HG03575 (cell line): ENCODE data around the gene MZF1.
"Not testable (repeated sequence)": the region's sequence is repeated elsewhere in the genome, so short reads cannot be mapped to it uniquely, and the experiment has no call there.

Experiments used
- ATAC-seq: cut with Tn5 transposase; IDR thresholded peaks from one replicate; pipeline ENCODE4 v1.9.1; 2021; ENCODE audit not compliant: unreplicated experiment, insufficient number of reproducible peaks, low FRiP score; ENCODE audit errors: extremely low read depth

MZF1 gene

DNA sequence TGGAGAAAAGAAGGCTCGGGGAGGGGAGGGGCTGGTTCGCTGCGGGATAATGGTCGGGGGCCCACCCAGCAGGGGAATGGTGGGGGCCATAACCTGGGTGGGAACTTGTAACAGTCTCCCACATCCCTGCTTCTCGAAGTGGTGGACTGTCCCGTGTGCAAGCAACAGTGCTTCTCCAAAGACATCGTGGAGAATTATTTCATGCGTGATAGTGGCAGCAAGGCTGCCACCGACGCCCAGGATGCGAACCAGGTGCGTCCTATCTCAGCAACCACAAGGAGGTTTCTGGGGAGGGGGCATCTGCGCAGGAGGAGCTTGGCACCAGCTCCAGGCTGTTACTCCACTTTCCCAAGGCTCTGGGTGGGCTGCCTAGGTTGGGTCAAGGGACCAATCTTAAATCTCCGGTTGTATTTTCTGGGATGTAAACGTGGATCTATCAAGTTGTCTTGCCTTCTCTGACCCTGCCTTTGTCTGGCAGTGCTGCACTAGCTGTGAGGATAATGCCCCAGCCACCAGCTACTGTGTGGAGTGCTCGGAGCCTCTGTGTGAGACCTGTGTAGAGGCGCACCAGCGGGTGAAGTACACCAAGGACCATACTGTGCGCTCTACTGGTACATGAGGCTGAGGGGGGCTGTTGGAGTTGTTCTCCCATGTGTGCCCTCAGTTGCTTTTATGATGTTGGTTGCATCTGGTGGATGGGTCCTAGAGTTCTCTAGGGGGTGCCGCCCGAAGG, 27.7 kb downstream of the MZF1 start:
- no peak for ATAC-seq

DNA sequence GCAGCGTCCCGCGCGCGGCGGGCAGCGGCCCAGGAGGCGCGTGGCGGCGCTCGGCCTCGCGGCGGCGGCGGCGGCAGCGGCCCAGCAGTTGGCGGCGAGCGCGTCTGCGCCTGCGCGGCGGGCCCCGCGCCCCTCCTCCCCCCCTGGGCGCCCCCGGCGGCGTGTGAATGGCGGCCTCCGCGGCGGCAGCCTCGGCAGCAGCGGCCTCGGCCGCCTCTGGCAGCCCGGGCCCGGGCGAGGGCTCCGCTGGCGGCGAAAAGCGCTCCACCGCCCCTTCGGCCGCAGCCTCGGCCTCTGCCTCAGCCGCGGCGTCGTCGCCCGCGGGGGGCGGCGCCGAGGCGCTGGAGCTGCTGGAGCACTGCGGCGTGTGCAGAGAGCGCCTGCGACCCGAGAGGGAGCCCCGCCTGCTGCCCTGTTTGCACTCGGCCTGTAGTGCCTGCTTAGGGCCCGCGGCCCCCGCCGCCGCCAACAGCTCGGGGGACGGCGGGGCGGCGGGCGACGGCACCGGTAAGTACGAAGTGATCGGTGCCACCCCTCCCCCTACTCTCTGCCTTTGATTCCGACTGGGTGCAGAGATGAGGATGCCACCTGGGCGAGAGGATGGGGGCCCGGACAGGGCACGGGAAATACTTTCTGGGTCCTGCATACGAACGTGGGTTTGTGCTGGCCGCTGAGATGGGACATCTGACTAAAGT, 28.4 kb downstream of the MZF1 start:
- ATAC-seq = peak; percentile 11

DNA sequence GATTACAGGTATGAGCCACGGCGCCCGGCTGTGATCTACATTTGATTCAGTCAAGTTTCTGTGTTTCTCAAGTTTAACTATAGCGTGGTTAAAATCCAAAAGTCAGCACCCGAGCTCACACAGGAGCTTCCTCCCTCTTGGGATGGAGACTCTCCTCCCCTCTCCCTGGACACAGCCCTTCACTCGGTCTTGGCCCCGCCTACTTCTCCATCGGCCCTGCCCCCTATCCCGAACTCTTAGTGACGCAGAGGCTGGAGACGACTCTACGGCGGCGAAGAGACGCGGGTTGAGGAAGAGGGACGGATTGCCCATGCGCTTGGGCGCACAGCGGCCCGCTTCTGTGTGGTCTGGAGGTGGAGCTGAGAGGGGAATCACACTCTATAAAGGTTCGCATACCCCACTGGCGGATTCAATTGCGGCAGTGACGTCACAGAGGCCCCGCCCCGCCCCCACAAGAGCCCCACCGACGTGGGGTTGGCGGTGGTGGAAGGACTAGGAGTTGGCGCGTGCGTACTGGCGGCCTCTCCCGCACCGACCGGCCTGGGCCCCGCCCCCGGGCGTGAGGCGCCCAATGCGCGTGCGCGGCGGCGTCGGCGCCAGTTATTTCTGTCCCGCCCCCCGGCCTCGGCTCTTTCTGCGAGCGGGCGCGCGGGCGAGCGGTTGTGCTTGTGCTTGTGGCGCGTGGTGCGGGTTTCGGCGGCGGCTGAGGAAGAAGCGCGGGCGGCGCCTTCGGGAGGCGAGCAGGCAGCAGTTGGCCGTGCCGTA, 29.1 kb downstream of the MZF1 start, which contains the start of gene TRIM28:
Gene TRIM28, plus strand, starts transcription at position 239 of the 765 bp plus-strand sequence. CDS start 694 bp downstream, outside the sequence.
- peak; percentile 73 for ATAC-seq

DNA sequence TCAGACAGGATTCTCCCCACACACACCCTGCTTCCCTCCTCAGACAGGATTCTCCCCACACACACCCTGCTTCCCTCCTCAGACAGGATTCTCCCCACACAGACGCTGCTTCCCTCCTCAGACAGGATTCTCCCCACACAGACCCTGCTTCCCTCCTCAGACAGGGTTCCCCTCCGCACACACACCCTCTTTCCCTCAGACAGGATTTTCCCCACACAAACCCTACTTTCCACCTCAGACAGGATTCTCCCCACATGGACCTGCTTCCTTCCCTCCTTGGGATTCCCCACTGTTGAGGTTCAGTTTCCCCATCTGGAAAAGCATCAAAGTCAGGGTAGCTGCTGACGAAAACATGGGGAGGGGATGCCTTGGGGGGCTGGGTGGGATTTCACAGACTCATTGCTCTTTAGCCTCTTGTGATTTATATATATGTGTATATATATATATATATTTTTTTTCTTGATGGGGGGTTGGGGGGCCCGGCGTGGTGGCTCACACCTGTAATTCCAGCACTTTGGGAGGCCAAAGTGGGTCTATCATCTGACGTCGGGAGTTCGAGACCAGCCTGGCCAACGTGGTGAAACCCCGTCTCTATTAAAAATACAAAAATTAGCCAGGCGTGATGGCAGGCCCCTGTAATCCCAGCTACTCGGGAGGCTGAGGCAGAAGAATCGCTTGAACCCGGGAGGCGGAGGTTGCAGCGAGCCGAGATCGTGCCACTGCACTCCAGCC, 30.3 kb downstream of the MZF1 start:
- not testable (repeated sequence) for ATAC-seq

DNA sequence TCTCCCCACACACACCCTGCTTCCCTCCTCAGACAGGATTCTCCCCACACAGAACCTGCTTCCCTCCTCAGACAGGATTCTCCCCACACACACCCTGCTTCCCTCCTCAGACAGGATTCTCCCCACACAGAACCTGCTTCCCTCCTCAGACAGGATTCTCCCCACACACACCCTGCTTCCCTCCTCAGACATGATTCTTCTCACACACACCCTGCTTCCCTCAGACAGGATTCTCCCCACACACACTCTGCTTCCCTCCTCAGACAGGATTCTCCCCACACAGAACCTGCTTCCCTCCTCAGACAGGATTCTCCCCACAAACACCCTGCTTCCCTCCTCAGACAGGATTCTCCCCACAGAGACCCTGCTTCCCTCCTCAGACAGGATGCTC, 34.0 kb downstream of the MZF1 start:
- ATAC-seq = not testable (repeated sequence)

DNA sequence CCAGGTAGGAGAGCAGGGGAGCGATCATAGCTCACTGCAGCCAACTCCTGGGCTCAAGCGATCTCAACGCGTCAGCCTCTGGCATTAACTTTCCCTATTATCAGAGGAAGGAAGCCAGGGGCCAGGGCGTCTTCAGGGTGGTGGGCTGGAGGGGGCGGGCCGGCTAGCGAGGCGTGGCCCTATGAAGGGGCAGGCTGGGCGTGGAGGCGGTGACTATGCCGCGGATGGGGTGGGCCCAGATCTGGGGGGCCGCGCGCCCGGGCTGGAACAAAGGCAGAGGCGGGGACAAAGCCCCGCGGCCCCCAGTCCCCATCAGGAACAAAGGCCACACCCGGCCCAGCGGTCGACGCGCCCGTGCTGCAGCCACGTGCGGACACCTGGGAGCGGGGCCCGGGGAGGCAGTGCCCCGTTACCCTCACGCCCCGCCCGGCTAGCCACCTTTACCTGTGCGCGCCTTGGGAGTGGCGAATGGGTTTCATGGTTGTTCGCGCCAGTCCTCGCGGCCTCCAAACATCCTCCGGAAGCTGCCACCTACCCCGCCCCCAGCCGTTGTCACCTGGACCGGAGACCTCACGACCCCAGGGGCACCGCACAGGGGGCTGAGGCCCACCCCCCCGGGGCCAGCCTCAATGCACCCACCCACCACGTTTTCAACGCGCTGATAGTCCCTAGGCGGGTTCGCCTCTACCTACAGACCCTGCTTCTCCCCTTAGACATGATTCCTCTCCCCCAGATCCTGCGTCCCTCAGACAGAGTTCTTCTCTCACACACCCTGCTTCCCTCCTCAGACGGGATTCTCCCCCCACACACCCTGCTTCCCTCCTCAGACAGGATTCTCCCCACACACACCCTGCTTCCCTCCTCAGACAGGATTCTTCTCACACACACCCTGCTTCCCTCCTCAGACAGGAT, 34.6 kb downstream of the MZF1 start:
- no peak for ATAC-seq

DNA sequence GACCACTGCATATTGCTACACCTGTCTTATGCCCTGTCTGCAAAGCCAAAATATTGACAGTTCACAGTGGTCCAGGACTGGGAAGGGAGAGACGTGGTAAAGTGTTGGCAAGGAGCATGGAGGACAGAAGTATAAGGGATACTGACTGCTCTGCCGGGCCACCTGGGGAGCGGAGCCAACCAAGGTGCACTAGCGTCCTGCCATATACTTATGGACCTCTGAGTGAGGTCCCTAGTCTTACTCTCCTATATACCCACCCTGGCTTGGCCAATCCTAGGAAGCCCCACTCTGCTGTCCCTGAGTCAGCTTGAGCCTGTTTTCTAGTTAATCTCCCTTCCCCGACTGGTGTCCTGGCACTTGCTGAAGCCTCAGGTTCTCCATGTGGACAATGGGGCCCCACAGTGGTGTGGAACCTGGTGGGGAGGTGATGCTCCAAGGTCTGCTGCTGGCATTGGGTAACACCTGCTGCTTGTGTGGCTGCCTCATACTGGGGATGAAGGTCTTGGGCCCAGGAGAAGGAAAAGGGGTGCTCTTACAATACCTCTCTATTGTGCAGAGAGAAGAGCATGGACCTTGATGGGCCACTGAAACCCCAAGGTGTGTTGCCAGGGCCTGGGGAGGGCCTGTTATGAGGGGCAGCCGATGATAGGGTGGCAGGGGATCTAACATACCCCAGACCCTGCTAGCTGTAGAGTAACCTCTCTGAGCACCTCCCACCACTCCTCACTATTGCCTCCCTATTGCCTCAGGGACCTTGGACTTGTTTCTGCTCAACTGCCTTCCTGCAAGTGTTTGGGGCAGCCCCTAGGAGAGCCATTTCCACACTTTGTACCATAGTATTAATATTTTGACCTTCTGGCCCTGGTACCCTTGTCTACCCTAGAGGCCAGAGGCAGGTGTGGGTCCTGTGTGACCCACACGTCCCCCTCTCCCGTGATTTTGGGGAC, 36.0 kb downstream of the MZF1 start:
- no peak for ATAC-seq

DNA sequence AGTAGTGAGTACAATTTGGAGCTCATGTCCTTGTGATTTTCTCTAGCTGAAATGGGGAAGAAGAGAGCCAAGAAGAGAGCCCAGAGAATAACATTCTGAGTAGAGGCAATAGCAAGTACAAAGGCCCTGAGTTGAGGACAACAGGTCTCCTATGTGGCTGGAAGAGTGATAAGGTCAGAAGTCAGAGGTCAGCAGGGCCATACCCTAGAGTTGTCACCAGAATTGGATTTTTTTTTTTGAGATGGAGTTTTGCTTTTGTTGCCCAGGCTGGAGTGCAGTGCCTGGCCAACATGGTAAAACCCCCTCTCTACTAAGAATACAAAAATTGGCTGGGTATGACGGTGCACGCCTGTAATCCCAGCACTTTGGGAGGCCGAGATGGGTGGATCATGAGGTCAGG, 37.3 kb downstream of the MZF1 start:
- ATAC-seq = no peak

DNA sequence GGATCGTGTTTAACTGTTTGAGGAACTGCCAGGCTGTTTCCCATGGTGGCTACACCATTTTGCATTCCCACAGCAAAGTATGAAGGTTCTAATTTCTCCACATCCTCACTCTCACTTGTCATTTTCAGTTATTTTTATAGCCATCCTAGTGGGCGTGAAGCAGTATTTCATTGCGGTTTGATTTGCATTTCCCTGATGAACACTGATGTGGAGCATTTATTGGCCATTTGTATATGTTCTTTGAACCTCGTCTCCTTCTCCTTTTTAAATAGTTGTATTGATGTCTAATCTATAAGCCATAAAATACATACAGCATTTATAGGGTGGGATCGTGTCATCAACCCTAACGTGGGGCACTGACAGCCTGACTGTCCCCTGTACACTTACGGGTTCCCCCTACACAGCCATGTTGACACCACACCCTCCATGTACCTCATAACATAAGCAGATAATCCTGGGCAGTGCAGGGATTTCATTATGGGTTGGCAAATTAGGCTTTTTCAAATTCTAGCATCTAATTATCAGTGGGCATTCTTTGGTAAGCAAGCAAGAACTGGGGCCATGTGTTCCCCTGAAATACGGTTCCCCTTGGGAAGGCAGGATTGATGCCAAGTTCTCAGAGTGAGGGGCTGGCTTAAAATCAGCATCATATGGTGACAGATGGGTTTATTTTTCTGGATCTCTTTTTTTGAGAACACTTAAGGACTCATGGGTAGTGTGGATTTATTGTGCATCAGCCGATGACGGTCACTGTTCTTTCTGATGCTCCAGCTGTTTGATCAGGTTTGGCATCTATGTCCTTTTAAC, 41.9 kb downstream of the MZF1 start:
- no peak for ATAC-seq

DNA sequence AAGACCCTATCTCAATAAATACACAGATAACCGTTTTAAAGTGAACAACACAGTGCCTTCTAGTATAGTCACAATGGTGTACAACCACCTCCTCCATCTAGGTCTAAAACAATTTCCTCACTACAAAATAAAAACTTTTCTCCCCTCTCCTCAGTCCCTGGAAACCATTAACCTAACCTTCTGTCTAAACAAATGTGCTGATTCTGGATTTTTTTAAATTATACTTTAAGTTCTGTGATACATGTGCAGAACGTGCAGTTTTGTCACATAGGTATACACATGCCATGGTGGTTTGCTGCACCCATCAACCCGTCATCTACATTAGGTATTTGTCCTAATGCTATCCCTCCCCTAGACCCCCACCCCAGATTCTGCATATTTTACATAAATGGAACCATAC, 43.7 kb downstream of the MZF1 start:
- ATAC-seq = no peak

DNA sequence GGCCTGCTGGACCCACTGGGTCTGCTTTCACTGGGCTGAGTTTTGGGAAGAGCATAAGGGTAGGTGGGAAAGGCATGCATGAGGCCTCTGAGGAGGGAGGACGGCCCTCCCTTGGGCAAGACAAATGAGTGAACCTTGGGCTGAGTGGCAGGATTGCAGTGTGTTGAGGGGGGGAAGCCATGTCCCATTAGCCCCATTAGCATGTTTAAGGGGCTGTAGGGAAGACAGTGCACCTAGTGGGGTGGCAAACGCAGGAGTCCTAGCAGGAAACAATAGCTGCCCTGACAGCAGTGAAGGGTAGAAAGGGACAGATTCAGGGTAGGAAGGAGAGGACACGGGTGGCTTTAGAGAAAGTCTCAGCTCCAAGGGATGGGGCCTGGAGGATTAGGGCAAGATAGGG, 50.4 kb downstream of the MZF1 start:
- ATAC-seq = no peak

DNA sequence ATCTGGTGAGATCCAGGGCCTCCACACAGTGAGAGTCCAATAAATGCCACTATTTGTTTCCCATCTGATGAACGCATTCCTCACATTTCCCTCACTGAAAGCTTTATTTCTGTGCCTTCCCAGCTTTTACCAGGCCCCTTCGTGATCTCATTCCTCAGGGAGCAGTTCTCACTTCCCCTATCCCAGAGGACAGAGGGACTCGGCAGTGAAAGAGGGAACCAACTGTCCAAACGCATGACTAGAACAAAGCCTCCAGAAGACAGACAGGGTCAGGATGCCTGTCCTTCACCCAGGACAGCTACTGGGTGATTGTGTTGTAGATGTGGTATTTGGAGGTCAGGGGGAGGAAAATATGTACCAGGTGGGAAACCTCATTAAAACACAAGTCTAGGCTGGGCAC, 51.5 kb downstream of the MZF1 start:
- ATAC-seq = no peak

DNA sequence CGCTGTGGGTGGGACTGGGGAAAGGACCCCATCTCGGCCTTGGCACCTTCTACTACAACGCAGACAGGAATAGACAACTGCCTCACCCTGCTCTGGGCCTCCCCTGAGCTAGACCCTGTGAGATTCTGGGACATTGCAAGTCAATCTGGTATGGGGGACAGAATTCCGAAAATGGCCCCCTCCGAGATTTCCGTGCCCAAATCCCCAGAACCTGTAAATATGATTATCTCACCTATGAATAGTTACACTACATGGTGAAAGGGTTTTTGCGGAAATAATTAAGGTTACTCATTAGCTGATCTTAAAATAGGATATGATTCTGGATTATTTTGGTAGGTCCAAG, 52.9 kb downstream of the MZF1 start:
- no peak for ATAC-seq

DNA sequence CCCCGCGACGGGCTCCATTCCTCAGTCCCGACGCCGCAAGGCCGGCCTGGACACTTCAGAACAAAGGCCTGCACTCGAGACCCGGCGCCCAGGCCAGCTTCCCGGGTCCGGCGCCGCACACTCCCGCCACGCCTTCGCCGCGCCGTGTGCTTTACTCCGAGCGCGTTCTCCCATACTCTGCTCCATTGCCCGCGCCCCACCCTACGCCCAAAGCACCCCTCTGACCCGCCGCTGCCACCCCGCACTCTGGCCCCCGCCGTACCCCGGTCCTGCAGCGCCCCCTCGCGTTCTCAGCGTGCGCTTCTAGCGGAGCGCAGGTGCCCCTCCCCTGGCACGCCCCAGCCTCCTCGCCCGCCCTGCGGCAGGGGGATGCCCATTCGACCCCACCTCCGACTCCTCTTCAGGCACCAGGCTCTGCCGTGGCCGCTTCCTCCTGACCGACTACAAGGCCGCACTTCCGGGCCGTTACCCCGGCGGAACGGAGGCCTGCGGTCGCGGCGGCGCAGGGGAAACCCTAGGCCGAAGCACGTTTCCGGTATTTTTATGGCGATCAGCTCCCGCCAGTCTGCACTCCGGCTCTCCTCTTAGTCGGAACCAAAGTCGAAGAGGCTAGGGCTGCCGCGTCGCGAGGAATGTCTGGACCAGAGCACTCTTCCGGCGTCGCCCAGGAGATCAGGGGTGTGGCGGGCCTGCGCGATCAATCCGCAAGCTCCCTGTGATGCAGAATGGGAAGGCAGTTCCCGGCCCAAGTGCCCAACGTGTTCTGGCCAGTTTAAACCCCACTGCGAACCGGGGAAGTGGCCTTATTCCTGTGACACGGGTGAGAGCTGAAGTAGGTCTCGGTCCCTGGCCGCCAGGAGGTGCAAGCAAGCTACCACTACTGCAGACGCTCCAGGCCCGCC, 53.5 kb downstream of the MZF1 start, which contains the start of gene ZBTB45:
Gene ZBTB45, minus strand, starts transcription at position 456 of the 902 bp plus-strand sequence. CDS start 2,137 bp downstream, outside the sequence.
- peak; percentile 60 for ATAC-seq

DNA sequence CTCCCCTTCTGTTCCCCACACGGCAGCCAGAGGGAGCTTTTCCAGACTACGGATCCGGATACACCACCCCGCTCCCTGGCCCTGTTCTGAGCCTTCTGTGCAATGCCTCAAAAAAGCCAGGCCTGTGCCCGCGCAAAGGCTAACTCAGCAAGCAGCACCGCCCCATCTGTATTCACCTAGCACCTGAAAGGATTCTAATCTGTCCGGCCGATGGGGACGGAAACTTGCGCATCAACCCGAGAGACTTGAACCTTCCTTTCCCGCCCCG, 54.1 kb downstream of the MZF1 start:
- no peak for ATAC-seq
